A673 (cell line): ENCODE results near the gene NT5C2.

ENCODE experiments used
- CTCF ChIP-seq: fragments of 300-800, 200-600 bp; sonication (generic); conservative IDR thresholded peaks from 2 replicates; pipeline ENCODE4 v1.5.1; 2017; ENCODE audit warnings: low read depth, mild to moderate bottlenecking, antibody characterized with exemption, low read length, moderate library complexity, mixed read lengths
- EZH2 ChIP-seq: fragments of 200-600 bp; sonication (generic); IDR thresholded peaks from 2 replicates; pipeline ENCODE4 v1.6.1; 2017; ENCODE audit warnings: borderline replicate concordance, low read depth, mild to moderate bottlenecking, mixed read lengths, antibody characterized with exemption, low read length; ENCODE audit not compliant: poor library complexity, severe bottlenecking

GRCh38 chr10:103114876-103115275 is 78.2 kb downstream of the NT5C2 start:
- TF ChIP-seq CTCF (no peak), EZH2 (no peak)
